ENCODE data around the gene PEAK3. TPM values are rescaled to one million over a fixed set of nuclear protein-coding genes. Genes with fewer than 3 reads are reported as not detected.

PEAK3 gene
- total RNA-seq, 1 donor from 2014 or later, result 0.68 TPM

DNA sequence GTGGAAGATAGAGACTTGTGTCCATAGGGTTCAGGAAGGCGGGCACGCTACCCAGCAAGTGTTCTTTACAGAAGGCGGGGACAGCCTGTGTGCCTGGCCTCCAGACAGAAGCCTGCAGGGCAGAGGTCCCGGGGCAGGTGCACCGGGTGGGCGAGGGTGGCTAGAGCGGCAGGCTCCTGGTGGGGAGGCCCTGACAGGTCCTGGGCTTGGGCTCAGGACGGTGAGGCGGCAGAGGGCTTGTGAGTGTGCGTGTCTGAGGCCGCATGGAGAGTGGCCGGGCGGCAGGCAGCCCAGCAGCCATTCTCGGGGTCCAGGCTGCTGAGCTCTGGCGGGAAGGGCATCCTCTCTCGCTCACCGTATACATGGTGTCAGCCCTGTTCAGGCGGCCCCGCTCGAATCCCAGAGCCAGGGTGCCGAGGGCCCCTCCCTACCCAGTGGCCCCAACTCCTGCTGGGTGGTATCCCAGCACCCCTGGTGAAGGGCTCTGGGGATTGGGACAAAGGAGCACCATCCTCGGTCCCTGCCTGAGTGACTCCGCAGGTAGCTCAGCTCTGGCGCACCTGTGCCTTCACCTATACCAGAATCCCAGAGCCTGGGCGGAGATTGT, 35.9 kb downstream of the PEAK3 start:
- intact Hi-C loops (cut with DNase I), result no loop called here

GRCh38 chr19:2245273-2245672, 36.7 kb downstream of the PEAK3 start:
- intact Hi-C loops (cut with DNase I), result no loop called here
- DNase-seq (ENCODE audit: missing footprints), result no peak
- no peak for ATAC-seq

More for the DNA sequence above, 35.9 kb downstream of the PEAK3 start:
- ATAC-seq, result no peak
- DNase-seq (ENCODE audit: missing footprints), result peak; percentile 14

GRCh38 chr19:2244486-2244885, 37.5 kb downstream of the PEAK3 start:
- DNase-seq (ENCODE audit: missing footprints) (no peak), ATAC-seq (no peak)
- intact Hi-C loops (cut with DNase I), result no loop called here

- ATAC-seq, result no peak
- DNase-seq (ENCODE audit: missing footprints), result no peak
- intact Hi-C loops (cut with DNase I), result no loop called here
Observed at GRCh38 chr19:2244125-2244411, 37.9 kb downstream of the PEAK3 start.

DNA sequence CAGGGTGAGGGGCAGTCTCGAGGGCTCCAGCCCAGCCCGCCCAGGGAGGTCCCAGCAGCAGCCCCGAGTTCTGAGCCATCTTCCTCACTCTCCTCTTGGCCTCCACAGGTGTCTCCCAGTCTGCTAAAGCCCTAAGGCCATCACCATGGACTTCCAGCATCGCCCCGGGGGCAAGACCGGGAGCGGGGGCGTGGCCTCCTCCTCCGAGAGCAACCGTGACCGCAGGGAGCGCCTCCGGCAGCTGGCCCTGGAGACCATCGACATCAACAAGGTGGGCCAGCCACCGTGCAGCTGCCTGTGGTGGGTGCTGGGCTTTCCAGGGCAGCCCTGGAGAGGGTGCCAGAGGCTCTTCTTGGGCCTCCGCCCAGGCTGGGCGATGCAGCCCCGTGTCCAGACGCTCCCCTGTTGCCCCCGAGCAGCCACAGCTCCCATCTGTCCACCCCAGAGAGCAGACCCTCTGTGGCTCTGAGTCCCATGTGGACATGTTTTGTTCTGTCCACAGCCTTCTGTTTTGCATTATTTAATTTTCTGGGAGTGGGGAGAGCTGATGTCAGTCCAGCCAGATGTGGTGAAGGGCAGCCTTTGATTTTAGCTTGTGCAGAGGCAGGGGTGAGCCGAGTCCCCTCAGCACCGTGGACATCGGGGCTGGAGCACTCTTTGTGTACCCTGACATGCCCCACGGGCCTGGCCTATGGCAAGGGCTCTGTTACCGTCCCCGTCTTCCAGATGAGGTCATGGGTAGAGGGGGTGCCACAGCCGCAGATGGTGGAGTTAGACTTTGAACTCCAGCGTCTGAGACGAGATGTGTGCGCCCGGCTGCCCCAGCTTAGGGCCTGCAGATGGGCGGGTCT, 38.5 kb downstream of the PEAK3 start:
- intact Hi-C loops (cut with DNase I), result no loop called here
- ATAC-seq (no peak), DNase-seq (ENCODE audit: missing footprints) (no peak)

GRCh38 chr19:2242816-2243215, 39.2 kb downstream of the PEAK3 start:
- no peak for ATAC-seq
- intact Hi-C loops (cut with DNase I), result no loop called here
- DNase-seq (ENCODE audit: missing footprints), result no peak

DNA sequence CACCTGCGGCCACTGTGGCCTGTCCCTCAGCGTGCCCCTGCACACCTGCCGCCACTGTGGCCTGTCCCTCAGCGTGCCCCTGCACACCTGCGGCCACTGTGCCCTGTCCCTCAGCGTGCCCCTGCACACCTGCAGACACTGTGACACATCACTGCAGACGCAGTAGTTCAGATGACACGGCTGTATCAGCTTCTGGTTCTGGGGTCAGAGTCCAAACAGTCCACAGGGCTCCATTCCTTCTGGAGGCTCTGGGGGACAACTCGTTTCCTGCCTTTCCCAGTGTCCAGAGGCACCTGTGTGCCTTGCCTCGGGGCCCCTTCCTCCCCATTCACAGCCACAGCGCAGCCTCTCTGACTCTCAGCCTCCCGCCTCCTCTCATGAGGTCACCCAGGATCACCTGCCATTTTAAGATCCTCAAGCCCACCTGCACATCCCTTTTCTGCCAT, 39.9 kb downstream of the PEAK3 start:
- intact Hi-C loops (cut with DNase I), result no loop called here
- DNase-seq (ENCODE audit: missing footprints), result no peak

GRCh38 chr19:2240881-2241760, 40.9 kb downstream of the PEAK3 start:
- intact Hi-C loops (cut with DNase I), result no loop called here
- DNase-seq (ENCODE audit: missing footprints) (no peak), ATAC-seq (no peak)

More for the DNA sequence above, 39.9 kb downstream of the PEAK3 start:
- no peak for ATAC-seq

GRCh38 chr19:2239771-2240770, 41.9 kb downstream of the PEAK3 start:
- intact Hi-C loops (cut with DNase I), result no loop called here
- ATAC-seq, result no peak

DNA sequence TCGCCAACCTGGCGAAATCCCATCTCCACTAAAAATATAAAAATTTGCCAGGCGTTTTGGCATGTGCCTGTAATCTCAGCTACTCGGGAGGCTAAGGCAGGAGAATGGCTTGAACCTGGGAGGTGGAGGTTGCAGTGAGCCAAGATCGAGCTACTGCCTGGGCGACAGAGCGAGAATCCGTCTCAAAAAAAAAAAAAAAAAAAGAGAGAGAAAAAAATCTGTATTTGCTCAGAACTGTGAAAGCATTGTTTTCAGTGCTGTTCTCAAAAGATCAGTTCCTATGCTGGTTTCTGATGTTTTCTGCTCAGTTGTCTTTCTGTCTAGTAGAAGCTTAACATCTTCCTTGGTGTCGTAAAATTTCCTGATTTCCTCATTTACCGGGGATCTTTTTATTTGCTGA, 42.8 kb downstream of the PEAK3 start:
- intact Hi-C loops (cut with DNase I), result no loop called here
- no peak for DNase-seq (ENCODE audit: missing footprints)
- no peak for ATAC-seq

More at GRCh38 chr19:2239771-2240770, 41.9 kb downstream of the PEAK3 start:
- DNase-seq (ENCODE audit: missing footprints), result no peak

DNA sequence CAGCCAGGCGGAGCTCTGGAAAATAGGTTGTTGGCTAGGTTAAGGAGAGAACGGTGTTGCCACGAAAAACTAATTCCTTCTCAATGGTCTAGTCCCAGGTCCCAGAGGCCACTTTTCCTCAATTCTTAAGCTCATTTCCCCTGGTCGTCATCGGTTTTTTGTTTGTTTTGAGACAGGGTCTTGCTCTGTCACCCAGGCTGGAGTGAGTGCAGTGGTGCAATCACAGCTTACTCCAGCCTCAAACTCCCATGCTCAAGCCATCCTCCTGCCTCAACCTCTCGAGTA, 44.2 kb downstream of the PEAK3 start:
- intact Hi-C loops (cut with DNase I), result loop anchor here (2.0 kb wide), 1 partner anchor 31 kb away; no protein-coding TSS in a partner anchor
- ATAC-seq, result no peak

DNA sequence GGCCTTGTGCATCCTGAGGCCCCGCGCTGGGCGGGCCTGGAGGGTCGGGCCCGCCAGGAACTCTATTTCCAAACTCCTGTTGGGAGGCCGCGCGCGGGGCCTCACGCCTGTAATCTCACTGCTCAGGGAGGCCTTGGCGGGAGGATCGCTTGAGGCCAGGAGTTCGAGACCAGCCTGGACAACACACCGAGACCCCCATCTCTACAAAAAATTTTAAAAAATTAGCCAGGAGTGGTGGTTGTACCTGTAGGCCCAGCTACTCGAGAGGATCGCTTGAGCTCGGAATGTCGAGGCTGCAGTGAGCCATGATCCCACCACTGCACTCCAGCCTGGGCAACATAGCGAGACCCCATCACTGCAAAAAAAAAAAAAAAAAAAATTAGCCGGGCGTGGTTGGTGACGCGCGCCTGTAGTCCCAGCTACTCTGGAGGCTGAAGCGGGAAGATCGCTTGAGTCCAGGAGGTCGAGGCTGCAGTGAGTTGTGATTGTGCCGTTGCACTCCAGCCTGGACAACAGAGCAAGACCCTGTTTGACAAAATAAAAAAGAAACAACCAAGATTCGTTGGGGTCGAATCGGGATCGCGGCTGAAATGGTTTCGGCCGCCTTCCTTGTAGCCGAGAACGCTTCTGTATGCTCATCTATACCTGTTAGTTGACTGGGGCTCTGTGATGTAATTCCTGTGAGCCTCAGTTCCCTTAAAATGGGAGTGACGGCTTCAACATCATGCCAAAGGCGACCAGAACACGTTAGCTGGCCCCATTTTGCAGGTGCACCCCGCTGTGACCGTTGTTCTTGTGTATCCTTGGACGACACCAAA, 44.7 kb downstream of the PEAK3 start:
- ATAC-seq (peak; percentile 30), DNase-seq (ENCODE audit: missing footprints) (no peak)
- intact Hi-C loops (cut with DNase I), result loop anchor here (2.0 kb wide), 1 partner anchor 32 kb away; no protein-coding TSS in a partner anchor

More for the DNA sequence above, 44.2 kb downstream of the PEAK3 start:
- DNase-seq (ENCODE audit: missing footprints), result no peak

DNA sequence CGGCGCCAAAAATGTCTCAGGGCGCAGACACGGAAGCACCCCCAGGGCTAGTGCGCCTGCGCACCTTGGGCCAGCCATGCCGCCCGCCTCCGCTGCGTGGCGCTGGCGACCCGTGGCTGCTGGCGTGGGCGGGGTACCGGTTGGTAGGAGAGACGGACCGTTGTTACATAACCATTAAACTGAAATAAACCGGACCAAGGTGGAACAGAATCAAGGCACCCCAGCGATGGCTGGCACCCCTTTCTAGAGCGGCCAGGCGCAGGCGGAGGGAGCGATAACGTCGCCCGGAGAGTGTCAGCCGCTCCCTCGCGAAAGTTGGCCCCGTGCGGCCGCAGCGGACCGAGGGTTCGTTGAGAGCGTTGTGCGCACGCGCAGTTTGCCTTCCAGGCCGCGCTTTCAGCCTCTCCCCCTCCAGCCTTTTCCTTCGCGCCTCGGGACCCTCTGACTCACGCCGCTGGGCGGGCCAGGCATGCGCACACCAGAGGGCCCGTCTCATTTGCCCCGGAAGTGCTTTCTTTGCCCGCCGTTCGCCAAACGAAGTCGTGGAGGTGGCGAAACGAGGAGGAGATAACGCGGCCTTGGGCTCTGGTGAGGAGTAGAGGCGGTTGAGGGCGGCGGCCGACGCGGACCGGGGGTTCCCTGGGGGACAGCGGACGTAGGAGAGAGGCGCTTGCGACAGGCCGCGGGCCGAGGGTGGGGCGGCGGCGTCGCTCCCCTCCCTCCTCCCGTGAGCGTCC, 45.5 kb downstream of the PEAK3 start, which contains the start of the genes PLEKHJ1 and SF3A2:
Gene PLEKHJ1 (minus strand): TSS at position 16 of the 737 bp plus-strand sequence. CDS start 81 bp downstream, outside the sequence.
Gene SF3A2 (plus strand): TSS at position 511 of the 737 bp plus-strand sequence. CDS start 6,595 bp downstream, outside the sequence.
- intact Hi-C loops (cut with DNase I), result loop anchor here (1.0 to 2.0 kb wide), 3 partner anchors 32 to 73 kb away; partner anchors contain the start of gene DOT1L
- DNase-seq (ENCODE audit: missing footprints), result peak; percentile 98
- peak; percentile 94 for ATAC-seq

- intact Hi-C loops (cut with DNase I), result loop anchor here (1.0 to 2.0 kb wide), 3 partner anchors 33 to 73 kb away; partner anchors contain the start of gene DOT1L
- no peak for DNase-seq (ENCODE audit: missing footprints)
- no peak for ATAC-seq
Observed at GRCh38 chr19:2236064-2236313, 46.0 kb downstream of the PEAK3 start.

DNA sequence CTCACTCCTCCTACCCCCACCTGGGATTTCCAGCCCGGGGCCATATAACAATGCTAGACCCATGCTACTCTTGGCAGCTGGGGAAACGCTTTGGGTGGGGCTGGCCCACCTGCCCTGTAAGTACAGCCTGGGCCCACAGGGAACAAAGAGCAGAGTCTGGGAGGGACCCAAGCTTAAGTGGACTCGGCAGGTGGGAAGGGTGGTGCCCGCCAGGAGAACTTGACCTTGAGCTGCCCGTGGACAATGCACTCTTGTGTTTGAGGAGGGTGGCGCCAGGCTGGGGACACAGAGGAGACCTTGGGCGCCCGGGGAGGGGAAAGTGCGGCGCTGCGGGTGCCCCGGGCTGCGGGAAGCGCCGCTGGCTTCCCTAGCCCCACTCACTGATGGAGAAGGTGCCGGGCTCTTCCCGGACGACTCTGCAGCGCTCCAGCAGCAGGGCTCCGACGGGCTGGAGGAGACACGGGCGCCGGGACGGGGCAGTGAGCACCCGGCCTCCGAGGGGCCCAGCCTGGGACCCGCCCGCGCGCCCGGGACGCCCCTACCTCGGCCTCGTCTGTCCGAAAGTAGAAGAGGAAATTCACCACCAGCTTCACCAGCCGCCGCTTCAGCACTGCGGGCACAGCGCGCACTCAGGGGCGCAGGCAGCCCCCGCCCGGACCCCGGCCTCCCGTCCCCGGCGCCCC, 46.5 kb downstream of the PEAK3 start:
- ATAC-seq, result peak; percentile 1
- intact Hi-C loops (cut with DNase I), result loop anchor here (1.0 to 2.0 kb wide), 3 partner anchors 33 to 72 kb away; partner anchors contain the start of gene DOT1L
- DNase-seq (ENCODE audit: missing footprints), result no peak

- ATAC-seq (no peak), DNase-seq (ENCODE audit: missing footprints) (no peak)
- intact Hi-C loops (cut with DNase I), result no loop called here
Observed at GRCh38 chr19:2234996-2235380, 47.0 kb downstream of the PEAK3 start.
